ENCODE measurements around the gene ARHGAP6.

Gene ARHGAP6

GRCh38 chrX:11293113-11293512 is 372.6 kb downstream of the ARHGAP6 start, which contains the start of gene AMELX:
Gene AMELX, plus strand, starts transcription at chrX:11293413. Its CDS starts 1,376 bp downstream, at chrX:11294789.
- FAIRE-seq = no peak
- TF ChIP-seq POLR2AphosphoS5 (IDR thresholded peaks at IDR 0.05; ENCODE audit: low read depth, low read length) (no peak), POLR2A (IDR thresholded peaks at IDR 0.05; ENCODE audit: low read depth, low read length) (no peak), TAF1 (IDR thresholded peaks at IDR 0.05; ENCODE audit: borderline replicate concordance, low read depth, low read length) (no peak)
- no peak for DNase-seq (ENCODE audit: insufficient read length)

GRCh38 chrX:11290416-11291102 is 375.2 kb downstream of the ARHGAP6 start:
- DNase-seq (ENCODE audit: insufficient read length) = no peak
- TF ChIP-seq TAF1 (IDR thresholded peaks at IDR 0.05; ENCODE audit: borderline replicate concordance, low read depth, low read length) (no peak), POLR2AphosphoS5 (IDR thresholded peaks at IDR 0.05; ENCODE audit: low read depth, low read length) (no peak), POLR2A (IDR thresholded peaks at IDR 0.05; ENCODE audit: low read depth, low read length) (no peak)
- FAIRE-seq = no peak

- no peak for TF ChIP-seq TAF1 (IDR thresholded peaks at IDR 0.05; ENCODE audit: borderline replicate concordance, low read depth, low read length)
- TF ChIP-seq POLR2AphosphoS5 (IDR thresholded peaks at IDR 0.05; ENCODE audit: low read depth, low read length) = no peak
- TF ChIP-seq POLR2A (IDR thresholded peaks at IDR 0.05; ENCODE audit: low read depth, low read length) = no peak
- FAIRE-seq (no peak), DNase-seq (ENCODE audit: insufficient read length) (no peak)
Measured at GRCh38 chrX:11287505-11287904, 378.2 kb downstream of the ARHGAP6 start.

- FAIRE-seq (no peak), DNase-seq (ENCODE audit: insufficient read length) (no peak)
- no peak for TF ChIP-seq TAF1 (IDR thresholded peaks at IDR 0.05; ENCODE audit: borderline replicate concordance, low read depth, low read length)
- TF ChIP-seq POLR2A (IDR thresholded peaks at IDR 0.05; ENCODE audit: low read depth, low read length) = no peak
- TF ChIP-seq POLR2AphosphoS5 (IDR thresholded peaks at IDR 0.05; ENCODE audit: low read depth, low read length) = no peak
Measured at GRCh38 chrX:11285651-11286050, 380.1 kb downstream of the ARHGAP6 start.

- FAIRE-seq = no peak
- no peak for TF ChIP-seq POLR2AphosphoS5 (IDR thresholded peaks at IDR 0.05; ENCODE audit: low read depth, low read length)
- no peak for TF ChIP-seq POLR2A (IDR thresholded peaks at IDR 0.05; ENCODE audit: low read depth, low read length)
- TF ChIP-seq TAF1 (IDR thresholded peaks at IDR 0.05; ENCODE audit: borderline replicate concordance, low read depth, low read length) = no peak
- DNase-seq (ENCODE audit: insufficient read length) = no peak
Measured at GRCh38 chrX:11282043-11282442, 383.7 kb downstream of the ARHGAP6 start.

GRCh38 chrX:11273544-11273943 is 392.2 kb downstream of the ARHGAP6 start:
- FAIRE-seq (no peak), DNase-seq (ENCODE audit: insufficient read length) (no peak)
- TF ChIP-seq POLR2A (IDR thresholded peaks at IDR 0.05; ENCODE audit: low read depth, low read length) (no peak), POLR2AphosphoS5 (IDR thresholded peaks at IDR 0.05; ENCODE audit: low read depth, low read length) (no peak), TAF1 (IDR thresholded peaks at IDR 0.05; ENCODE audit: borderline replicate concordance, low read depth, low read length) (no peak)

- TF ChIP-seq POLR2AphosphoS5 (IDR thresholded peaks at IDR 0.05; ENCODE audit: low read depth, low read length) (no peak), TAF1 (IDR thresholded peaks at IDR 0.05; ENCODE audit: borderline replicate concordance, low read depth, low read length) (no peak), POLR2A (IDR thresholded peaks at IDR 0.05; ENCODE audit: low read depth, low read length) (no peak)
- FAIRE-seq (no peak), DNase-seq (ENCODE audit: insufficient read length) (no peak)
Measured at GRCh38 chrX:11272863-11273262, 392.9 kb downstream of the ARHGAP6 start.

GRCh38 chrX:11272290-11272689 is 393.4 kb downstream of the ARHGAP6 start:
- TF ChIP-seq POLR2AphosphoS5 (IDR thresholded peaks at IDR 0.05; ENCODE audit: low read depth, low read length) (no peak), POLR2A (IDR thresholded peaks at IDR 0.05; ENCODE audit: low read depth, low read length) (no peak)
- DNase-seq (ENCODE audit: insufficient read length) (no peak), FAIRE-seq (no peak)

- no peak for FAIRE-seq
- no peak for DNase-seq (ENCODE audit: insufficient read length)
- TF ChIP-seq TAF1 (IDR thresholded peaks at IDR 0.05; ENCODE audit: borderline replicate concordance, low read depth, low read length) (no peak), POLR2AphosphoS5 (IDR thresholded peaks at IDR 0.05; ENCODE audit: low read depth, low read length) (no peak), POLR2A (IDR thresholded peaks at IDR 0.05; ENCODE audit: low read depth, low read length) (no peak)
Measured at GRCh38 chrX:11269996-11270395, 395.7 kb downstream of the ARHGAP6 start.

GRCh38 chrX:11269006-11269405 is 396.7 kb downstream of the ARHGAP6 start:
- no peak for DNase-seq (ENCODE audit: insufficient read length)
- no peak for TF ChIP-seq POLR2A (IDR thresholded peaks at IDR 0.05; ENCODE audit: low read depth, low read length)
- no peak for TF ChIP-seq TAF1 (IDR thresholded peaks at IDR 0.05; ENCODE audit: borderline replicate concordance, low read depth, low read length)
- TF ChIP-seq POLR2AphosphoS5 (IDR thresholded peaks at IDR 0.05; ENCODE audit: low read depth, low read length) = no peak
- FAIRE-seq = no peak

- DNase-seq (ENCODE audit: insufficient read length) (no peak), FAIRE-seq (no peak)
- TF ChIP-seq TAF1 (IDR thresholded peaks at IDR 0.05; ENCODE audit: borderline replicate concordance, low read depth, low read length) (no peak), POLR2AphosphoS5 (IDR thresholded peaks at IDR 0.05; ENCODE audit: low read depth, low read length) (no peak), POLR2A (IDR thresholded peaks at IDR 0.05; ENCODE audit: low read depth, low read length) (no peak)
Measured at GRCh38 chrX:11267425-11267824, 398.3 kb downstream of the ARHGAP6 start.

- FAIRE-seq (no peak), DNase-seq (ENCODE audit: insufficient read length) (no peak)
- no peak for TF ChIP-seq TAF1 (IDR thresholded peaks at IDR 0.05; ENCODE audit: borderline replicate concordance, low read depth, low read length)
- TF ChIP-seq POLR2AphosphoS5 (IDR thresholded peaks at IDR 0.05; ENCODE audit: low read depth, low read length) = no peak
- TF ChIP-seq POLR2A (IDR thresholded peaks at IDR 0.05; ENCODE audit: low read depth, low read length) = no peak
Measured at GRCh38 chrX:11266573-11267003, 399.1 kb downstream of the ARHGAP6 start.

All from GM12892 (cell line).